ENCODE results near the gene CAB39L.
"Not testable (repeated sequence)": the region's sequence is repeated elsewhere in the genome, so short reads cannot be mapped to it uniquely, and the experiment has no call there.

The CAB39L gene

GRCh38 chr13:49347650-49348385 lies 96.0 kb downstream of the CAB39L start:
- DNase-seq (ENCODE audit: low read depth in 3 of 3), result no peak

- no peak for DNase-seq (ENCODE audit: low read depth in 3 of 3)
Observed at GRCh38 chr13:49346460-49346859, 97.4 kb downstream of the CAB39L start.

DNA sequence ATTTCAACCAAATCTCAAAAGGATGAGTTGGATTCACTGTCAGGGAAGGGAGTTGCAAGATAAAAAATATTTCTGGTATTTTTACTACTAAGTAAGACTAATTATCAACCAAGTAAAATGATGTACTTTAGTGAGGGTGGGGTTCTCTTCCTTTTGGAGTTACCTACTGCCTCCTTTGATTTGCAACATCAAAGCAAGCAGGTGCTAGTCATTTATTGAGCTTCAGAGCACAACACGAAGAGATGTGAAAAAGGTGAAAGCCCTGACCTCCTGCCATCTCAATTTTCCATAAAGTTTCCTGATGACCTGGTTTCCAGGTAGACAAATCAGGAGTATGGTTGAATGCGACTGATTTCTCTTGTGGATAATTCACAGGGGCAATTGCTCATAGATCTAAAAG lies 100.1 kb downstream of the CAB39L start:
- no peak for DNase-seq (ENCODE audit: low read depth in 3 of 3)

GRCh38 chr13:49343255-49343654 lies 100.6 kb downstream of the CAB39L start:
- DNase-seq (ENCODE audit: low read depth in 3 of 3), result no peak

DNA sequence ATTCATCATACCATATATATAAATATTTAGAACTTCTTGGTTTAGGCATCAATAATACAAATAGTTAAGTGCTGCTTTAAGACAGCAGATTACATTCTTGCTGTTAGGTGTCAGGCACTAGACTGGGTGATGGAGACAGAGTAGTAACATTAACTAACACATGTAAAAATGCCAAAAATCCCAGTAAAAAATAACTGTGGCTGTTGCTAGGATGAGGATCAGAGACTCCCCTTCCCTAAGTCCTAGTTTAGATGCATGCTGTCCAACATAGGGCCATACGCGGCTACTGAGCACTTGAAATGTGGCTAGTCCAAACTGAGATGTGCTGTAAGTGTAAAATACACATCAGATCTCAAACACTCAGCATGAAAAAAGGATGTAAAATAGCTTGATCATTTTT lies 101.4 kb downstream of the CAB39L start:
- no peak for DNase-seq (ENCODE audit: low read depth in 3 of 3)

DNA sequence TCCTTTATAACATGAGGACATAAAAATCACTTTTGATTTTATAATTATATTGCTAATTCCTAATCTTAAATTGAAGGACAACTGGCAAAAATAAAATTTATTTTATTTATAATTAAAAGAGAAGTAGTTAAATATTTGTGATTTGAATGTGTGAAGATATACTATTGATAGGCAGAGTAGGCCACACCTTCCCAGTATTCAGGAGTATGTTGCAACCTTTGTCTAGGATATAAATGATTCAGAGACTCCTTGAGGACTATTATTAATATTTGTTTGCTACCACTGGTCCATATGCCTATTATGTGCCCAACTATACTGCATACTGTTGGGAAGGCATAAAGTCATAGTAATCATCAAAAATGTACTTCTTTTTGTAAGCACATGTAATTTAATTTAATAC lies 101.9 kb downstream of the CAB39L start:
- no peak for DNase-seq (ENCODE audit: low read depth in 3 of 3)

GRCh38 chr13:49341517-49341916 lies 102.3 kb downstream of the CAB39L start:
- DNase-seq (ENCODE audit: low read depth in 3 of 3), result no peak

DNA sequence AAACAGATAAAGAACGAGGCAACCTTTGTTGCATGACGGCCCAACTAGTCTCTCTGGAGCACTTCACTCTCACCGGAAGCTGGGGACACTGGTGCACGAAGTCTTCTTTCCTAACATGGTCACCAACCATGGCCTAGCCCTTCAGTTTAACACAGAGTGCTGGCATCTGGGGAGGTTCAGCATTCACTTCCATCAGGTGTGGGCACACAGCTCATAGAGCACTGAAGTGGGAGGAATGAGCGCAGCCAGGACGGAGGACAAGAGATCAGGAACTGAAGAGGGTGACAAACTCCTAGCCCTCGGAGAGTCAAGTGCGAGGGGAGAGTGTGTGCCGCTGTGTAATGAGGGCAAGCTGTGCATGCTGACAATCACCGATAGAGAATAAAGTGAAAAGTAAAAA lies 103.7 kb downstream of the CAB39L start:
- no peak for DNase-seq (ENCODE audit: low read depth in 3 of 3)

DNA sequence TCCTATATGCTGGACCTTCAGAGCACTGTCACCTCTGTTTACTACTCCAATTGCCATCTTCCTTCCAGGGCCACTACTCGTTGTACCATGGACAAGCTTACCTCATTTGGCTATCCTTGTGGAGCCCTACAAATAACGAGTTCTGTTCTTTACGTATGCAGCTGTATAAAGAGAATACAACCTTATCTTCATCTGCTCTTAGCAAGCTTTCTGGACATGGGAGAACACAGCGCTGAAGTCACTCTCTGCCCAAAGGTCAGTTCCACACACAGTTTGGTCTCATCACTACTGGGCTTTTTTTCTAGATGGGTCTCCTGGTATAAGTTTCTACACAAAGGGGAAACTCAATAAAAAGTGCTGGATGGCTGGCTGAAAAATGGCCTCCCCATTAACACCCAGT lies 107.2 kb downstream of the CAB39L start:
- no peak for DNase-seq (ENCODE audit: low read depth in 3 of 3)

GRCh38 chr13:49330546-49330864 lies 113.4 kb downstream of the CAB39L start:
- DNase-seq (ENCODE audit: low read depth in 3 of 3), result no peak

GRCh38 chr13:49329831-49330545 lies 113.9 kb downstream of the CAB39L start:
- DNase-seq (ENCODE audit: low read depth in 3 of 3), result no peak

GRCh38 chr13:49327145-49327544 lies 116.7 kb downstream of the CAB39L start:
- DNase-seq (ENCODE audit: low read depth in 3 of 3), result not testable (repeated sequence)

- no peak for DNase-seq (ENCODE audit: low read depth in 3 of 3)
Observed at GRCh38 chr13:49326222-49326917, 117.5 kb downstream of the CAB39L start.

GRCh38 chr13:49323344-49323743 lies 120.5 kb downstream of the CAB39L start:
- DNase-seq (ENCODE audit: low read depth in 3 of 3), result no peak

DNA sequence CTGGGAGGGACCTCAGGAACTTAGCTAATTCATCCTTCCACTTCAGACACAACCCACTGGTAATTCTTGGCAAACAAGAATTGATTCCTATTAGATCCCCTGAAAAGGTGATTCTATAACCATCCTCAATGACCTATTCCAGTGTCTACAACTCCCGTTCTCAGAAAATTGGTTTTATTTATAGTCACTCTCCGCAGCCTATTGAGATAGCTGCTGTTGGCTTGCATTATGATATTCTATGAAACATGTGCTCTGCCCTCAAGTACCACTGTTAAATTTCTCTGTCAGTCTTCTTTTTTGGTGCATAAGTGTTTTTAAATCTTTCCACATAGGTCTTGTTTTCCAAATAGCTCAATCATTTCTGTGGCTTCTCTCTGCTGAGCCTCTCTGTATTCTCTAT lies 121.2 kb downstream of the CAB39L start:
- DNase-seq (ENCODE audit: low read depth in 3 of 3), result no peak

DNA sequence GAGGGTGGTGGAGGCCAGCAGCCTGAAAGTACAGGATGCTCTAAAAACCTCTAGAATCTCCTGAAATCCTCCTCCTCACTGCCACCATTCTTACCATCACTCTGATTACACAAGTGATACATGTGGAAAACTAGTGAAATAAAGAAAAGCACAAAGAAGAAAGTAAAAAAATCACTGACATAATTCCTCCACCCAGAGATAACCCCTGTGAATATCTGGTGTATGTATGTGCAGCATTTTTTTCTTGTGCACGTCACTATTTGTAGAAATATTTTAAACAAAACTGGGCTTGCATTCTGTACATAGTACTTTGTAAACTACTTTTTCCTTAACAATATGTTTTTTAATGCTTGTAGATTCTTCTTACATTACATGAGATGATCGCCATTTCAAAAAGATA lies 122.9 kb downstream of the CAB39L start:
- no peak for DNase-seq (ENCODE audit: low read depth in 3 of 3)

GRCh38 chr13:49319951-49320350 lies 123.9 kb downstream of the CAB39L start:
- no peak for DNase-seq (ENCODE audit: low read depth in 3 of 3)

DNA sequence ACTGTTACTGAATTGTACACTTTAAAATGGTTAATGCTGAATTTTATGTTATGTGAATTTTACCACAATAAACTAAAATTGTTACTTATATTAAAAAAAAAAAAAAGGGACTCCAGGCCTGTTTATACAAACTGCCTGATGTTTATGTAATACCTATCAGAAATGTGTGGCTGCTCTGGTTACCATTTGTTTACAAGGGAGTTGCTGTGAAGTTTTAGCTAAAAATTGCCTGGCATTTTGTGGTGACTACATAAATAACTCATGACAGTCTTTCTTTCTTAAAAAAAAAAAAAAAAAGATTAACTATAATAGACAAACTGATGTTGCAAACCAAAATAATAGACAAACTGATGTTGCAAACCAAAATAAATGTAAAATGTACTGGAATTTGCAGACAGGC lies 124.3 kb downstream of the CAB39L start:
- no peak for DNase-seq (ENCODE audit: low read depth in 3 of 3)

- no peak for DNase-seq (ENCODE audit: low read depth in 3 of 3)
Observed at GRCh38 chr13:49315756-49316482, 127.9 kb downstream of the CAB39L start.

GRCh38 chr13:49315036-49315565 lies 128.8 kb downstream of the CAB39L start:
- no peak for DNase-seq (ENCODE audit: low read depth in 3 of 3)

GRCh38 chr13:49314344-49314882 lies 129.5 kb downstream of the CAB39L start:
- DNase-seq (ENCODE audit: low read depth in 3 of 3), result no peak

- no peak for DNase-seq (ENCODE audit: low read depth in 3 of 3)
Observed at GRCh38 chr13:49311816-49312215, 132.0 kb downstream of the CAB39L start.
